Mesendoderm (in vitro differentiated cells): ENCODE results near the gene SRRM4.

Experiments used
- DNase-seq: peaks from one replicate; pipeline ENCODE4 v3.0.0; 2013
- H2AK5ac ChIP-seq: 2 replicates; pipeline ENCODE4 v1.6.1; 2013; ENCODE audit warnings: low read length, inconsistent platforms
- H2BK120ac ChIP-seq: 2 replicates; pipeline ENCODE4 v1.6.1; 2013; ENCODE audit warnings: low read depth, mild to moderate bottlenecking, low read length, moderate library complexity, mixed read lengths
- H2BK15ac ChIP-seq: replicated peaks from 2 replicates; pipeline ENCODE4 v1.6.1; 2013; ENCODE audit warnings: low read depth, mild to moderate bottlenecking, moderate library complexity
- H2BK5ac ChIP-seq: 2 replicates; pipeline ENCODE4 v1.6.1; 2013; ENCODE audit warnings: low read length, inconsistent platforms
- H3K18ac ChIP-seq: 2 replicates; pipeline ENCODE4 v1.6.1; 2013; ENCODE audit warnings: mild to moderate bottlenecking, low read length, mixed read lengths
- H3K23ac ChIP-seq: one replicate; pipeline ENCODE4 v1.6.1; 2013; ENCODE audit warnings: low read length
- H3K27ac ChIP-seq: 2 replicates; pipeline ENCODE4 v1.5.1; 2013; ENCODE audit warnings: low read depth, mild to moderate bottlenecking, inconsistent platforms, low read length, moderate library complexity
- H3K27me3 ChIP-seq: 2 replicates; pipeline ENCODE4 v1.6.1; 2013; ENCODE audit warnings: low read length, control low read depth, mild to moderate bottlenecking, inconsistent platforms; ENCODE audit not compliant: insufficient read depth, poor library complexity
- H3K36me3 ChIP-seq: 2 replicates; pipeline ENCODE4 v1.6.1; 2013; ENCODE audit warnings: low read length, inconsistent platforms; ENCODE audit not compliant: control insufficient read depth, insufficient read depth
- H3K4ac ChIP-seq: one replicate; pipeline ENCODE4 v1.6.1; 2013; ENCODE audit warnings: low read depth, mild to moderate bottlenecking, low read length, moderate library complexity
- H3K4me1 ChIP-seq: 2 replicates; pipeline ENCODE4 v1.6.1; 2013; ENCODE audit warnings: low read depth, low read length, inconsistent platforms; ENCODE audit not compliant: control insufficient read depth
- H3K4me2 ChIP-seq: 2 replicates; pipeline ENCODE4 v1.6.1; 2013; ENCODE audit warnings: low read length
- H3K4me3 ChIP-seq: 2 replicates; pipeline ENCODE4 v1.5.1; 2013; ENCODE audit warnings: mild to moderate bottlenecking, low read length
- H3K56ac ChIP-seq: one replicate; pipeline ENCODE4 v1.6.1; 2013; ENCODE audit warnings: low read length
- H3K79me1 ChIP-seq: 2 replicates; pipeline ENCODE4 v1.6.1; 2013; ENCODE audit warnings: low read length, inconsistent platforms
- H3K79me2 ChIP-seq: 2 replicates; pipeline ENCODE4 v1.6.1; 2013; ENCODE audit warnings: mild to moderate bottlenecking, low read length; ENCODE audit not compliant: control insufficient read depth, insufficient read depth
- H3K9ac ChIP-seq: 2 replicates; pipeline ENCODE4 v1.6.1; 2013; ENCODE audit warnings: low read length, inconsistent platforms
- H4K5ac ChIP-seq: one replicate; pipeline ENCODE4 v1.6.1; 2013; ENCODE audit warnings: low read length
- H4K8ac ChIP-seq: one replicate; pipeline ENCODE4 v1.6.1; 2013; ENCODE audit warnings: low read depth, mild to moderate bottlenecking, control low read depth, low read length, moderate library complexity
- WGBS: extraction: QIAGEN DNeasy Blood & Tissue Kit; methylation state at CpG from one replicate; pipeline ENCODE4 v1.1.7; 2013; ENCODE audit warnings: low lambda C conversion rate, missing lambda C conversion rate; ENCODE audit not compliant: insufficient coverage; ENCODE audit errors: extremely low coverage; 5-methylcytosine and 5-hydroxymethylcytosine counted together

Gene SRRM4

DNA sequence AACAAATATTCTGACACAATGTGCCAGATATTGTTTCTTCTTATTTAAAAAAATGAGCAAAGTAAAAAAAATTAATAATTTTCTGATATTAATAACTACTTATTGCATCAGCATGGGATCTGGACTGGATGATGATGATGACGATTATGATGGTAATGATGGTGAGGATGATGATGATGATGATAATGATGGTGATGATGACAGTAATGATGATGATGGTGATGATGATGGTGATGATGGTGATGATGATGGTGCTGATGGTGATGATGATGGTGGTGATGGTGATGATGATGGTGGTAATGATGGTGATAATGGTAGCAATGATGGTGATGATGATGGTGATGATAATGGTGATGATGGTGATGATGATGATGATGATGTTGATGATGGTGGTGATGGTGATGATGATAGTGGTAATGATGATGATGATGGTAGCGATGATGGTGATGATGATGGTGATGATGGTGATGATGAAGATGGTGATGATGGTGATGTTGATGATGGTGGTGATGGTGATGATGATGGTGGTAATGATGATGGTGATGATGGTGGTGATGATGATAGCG lies 94.0 kb downstream of the SRRM4 start:
- no peak overlapping the region for H3K4me2 ChIP-seq

DNA sequence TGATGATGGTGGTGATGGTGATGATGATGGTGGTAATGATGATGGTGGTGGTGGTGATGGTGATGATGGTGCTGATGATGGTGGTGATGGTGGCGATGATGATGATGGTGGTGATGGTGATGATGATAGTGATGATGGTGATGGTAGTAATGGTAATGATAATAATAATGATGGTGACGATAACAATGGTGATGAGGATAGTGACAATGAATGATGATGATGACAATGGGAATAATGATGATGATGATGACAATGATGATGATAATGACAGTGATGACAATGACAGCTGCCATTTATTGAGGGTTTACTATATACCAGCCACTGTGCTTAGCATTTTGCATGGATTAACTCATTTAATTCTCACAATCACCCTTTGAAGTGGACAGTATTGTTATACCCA lies 94.6 kb downstream of the SRRM4 start:
- Histone ChIP-seq H2BK5ac (no peak overlapping the region), H3K18ac (no peak overlapping the region), H3K4ac (no peak overlapping the region), H3K23ac (no peak overlapping the region), H3K27ac (no peak overlapping the region), H3K56ac (no peak overlapping the region), H3K4me3 (no peak overlapping the region), H3K9ac (no peak overlapping the region), H3K27me3 (no peaks in the 10 kb centered on the region), H2AK5ac (no peak overlapping the region), H4K8ac (no peak overlapping the region), H2BK15ac (no peak overlapping the region), H4K5ac (no peak overlapping the region), H3K4me1 (no peaks in the 10 kb centered on the region), H3K79me1 (no peaks in the 10 kb centered on the region), H3K79me2 (no peaks in the 10 kb centered on the region), H3K4me2 (no peak overlapping the region), H2BK120ac (no peak overlapping the region), H3K36me3 (no peaks in the 10 kb centered on the region)
- WGBS: no CpG with 5 or more reads among the region's 2 CpGs
- no peak for DNase-seq

More for the DNA sequence above, 94.0 kb downstream of the SRRM4 start:
- Histone ChIP-seq H3K4ac (no peak overlapping the region), H3K4me1 (no peaks in the 10 kb centered on the region), H3K36me3 (no peaks in the 10 kb centered on the region), H3K27ac (no peak overlapping the region), H2BK15ac (no peak overlapping the region), H2BK5ac (no peak overlapping the region), H2BK120ac (no peak overlapping the region), H3K79me2 (no peaks in the 10 kb centered on the region), H4K8ac (no peak overlapping the region), H3K56ac (no peak overlapping the region), H3K23ac (no peak overlapping the region), H3K18ac (no peak overlapping the region), H3K27me3 (no peaks in the 10 kb centered on the region), H3K4me3 (no peak overlapping the region), H3K9ac (no peak overlapping the region), H4K5ac (no peak overlapping the region), H2AK5ac (no peak overlapping the region), H3K79me1 (no peaks in the 10 kb centered on the region)
- no peak for DNase-seq
- WGBS: 100% methylated on average over 2 of the region's 3 CpGs

DNA sequence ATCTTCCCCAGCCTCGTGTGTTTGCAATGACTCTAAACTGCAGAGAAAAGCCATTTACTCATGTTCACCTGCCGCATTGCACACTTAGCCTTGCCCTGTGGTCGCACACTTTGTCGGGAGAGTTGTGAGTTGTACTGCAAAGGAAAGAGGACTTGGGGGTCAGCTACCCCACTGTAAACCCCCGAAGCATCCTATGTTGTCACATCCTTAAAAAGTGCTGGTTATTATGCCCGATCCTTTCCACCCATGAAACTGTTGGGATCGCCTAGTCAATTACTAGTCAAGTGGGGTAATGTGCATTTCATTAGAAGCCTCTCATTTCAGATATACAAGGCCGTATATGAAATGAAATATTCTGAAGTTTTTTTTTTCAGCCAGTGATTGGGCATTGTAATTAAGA lies 98.2 kb downstream of the SRRM4 start:
- no peak overlapping the region for H3K23ac ChIP-seq
- H4K8ac ChIP-seq: no peak overlapping the region

DNA sequence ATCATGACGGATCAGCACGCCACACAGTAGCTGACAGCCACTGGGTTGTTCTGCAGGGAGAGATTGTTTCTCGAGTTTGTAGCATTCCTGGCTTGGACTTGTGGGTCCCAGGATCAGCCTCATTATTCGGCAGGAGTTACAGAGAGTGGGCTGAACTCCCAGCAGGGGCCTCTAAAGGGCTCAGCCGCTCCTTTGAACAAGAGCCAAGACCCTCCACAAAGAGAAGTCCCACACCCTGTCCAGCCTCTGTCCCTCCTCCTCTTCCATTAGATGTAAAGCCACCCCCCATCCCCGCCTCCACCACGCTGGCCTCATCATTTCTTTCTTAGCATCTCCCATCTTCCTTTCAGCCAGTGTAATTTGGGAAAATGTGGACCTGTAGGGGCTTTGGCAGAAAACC lies 100.7 kb downstream of the SRRM4 start:
- no peak overlapping the region for H2BK5ac ChIP-seq
- H3K4me3 ChIP-seq: no peak overlapping the region
- no peak overlapping the region for H4K5ac ChIP-seq
- no peak overlapping the region for H2BK15ac ChIP-seq
- H3K4me2 ChIP-seq: no peak overlapping the region
- H4K8ac ChIP-seq: no peak overlapping the region
- no peak overlapping the region for H3K27ac ChIP-seq
- no peaks in the 10 kb centered on the region for H3K79me1 ChIP-seq
- no CpG with 5 or more reads among the region's 7 CpGs for WGBS
- H3K4me1 ChIP-seq: no peaks in the 10 kb centered on the region
- H3K27me3 ChIP-seq: no peaks in the 10 kb centered on the region
- no peaks in the 10 kb centered on the region for H3K36me3 ChIP-seq
- no peaks in the 10 kb centered on the region for H3K79me2 ChIP-seq
- no peak overlapping the region for H3K56ac ChIP-seq
- no peak overlapping the region for H2AK5ac ChIP-seq
- H3K4ac ChIP-seq: no peak overlapping the region
- no peak for DNase-seq
- no peak overlapping the region for H3K18ac ChIP-seq
- H3K9ac ChIP-seq: no peak overlapping the region
- no peak overlapping the region for H3K23ac ChIP-seq
- no peak overlapping the region for H2BK120ac ChIP-seq

More for the DNA sequence above, 98.2 kb downstream of the SRRM4 start:
- Histone ChIP-seq H2BK15ac (no peak overlapping the region), H2BK120ac (no peak overlapping the region), H3K4me2 (no peak overlapping the region), H3K36me3 (no peaks in the 10 kb centered on the region), H3K27ac (no peak overlapping the region), H3K9ac (no peak overlapping the region), H2BK5ac (no peak overlapping the region), H3K4me3 (no peak overlapping the region), H3K27me3 (no peaks in the 10 kb centered on the region), H3K56ac (no peak overlapping the region), H3K79me2 (no peaks in the 10 kb centered on the region), H3K18ac (no peak overlapping the region), H3K79me1 (no peaks in the 10 kb centered on the region), H2AK5ac (no peak overlapping the region), H3K4me1 (no peaks in the 10 kb centered on the region), H3K4ac (no peak overlapping the region), H4K5ac (no peak overlapping the region)
- DNase-seq: no peak
- no CpG with 5 or more reads among the region's 8 CpGs for WGBS

DNA sequence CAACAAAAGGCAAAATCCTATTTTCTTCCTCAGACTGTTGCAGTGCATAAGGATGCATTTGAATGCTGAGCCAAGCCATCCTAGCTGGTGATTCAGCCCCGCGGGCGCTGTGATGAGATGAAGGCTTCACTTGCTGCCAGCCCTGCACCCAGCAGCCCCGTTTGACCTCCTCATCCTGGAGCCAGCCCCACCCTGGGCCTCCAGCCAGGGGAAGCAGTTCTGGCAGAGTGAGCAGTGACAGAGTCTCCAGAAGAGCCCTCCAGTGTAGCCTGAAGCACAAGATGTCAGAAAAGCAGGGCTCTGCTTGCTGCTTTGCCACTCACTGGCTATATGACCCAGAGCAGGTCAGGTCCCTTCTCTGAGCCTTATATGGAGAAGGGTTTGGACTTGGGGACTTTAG lies 101.2 kb downstream of the SRRM4 start:
- H3K79me1 ChIP-seq: no peaks in the 10 kb centered on the region
- no peak overlapping the region for H3K23ac ChIP-seq
- H3K36me3 ChIP-seq: no peaks in the 10 kb centered on the region
- H3K4me2 ChIP-seq: no peak overlapping the region
- H3K27me3 ChIP-seq: no peaks in the 10 kb centered on the region
- H3K4me1 ChIP-seq: no peaks in the 10 kb centered on the region
- H3K56ac ChIP-seq: no peak overlapping the region
- H3K79me2 ChIP-seq: no peaks in the 10 kb centered on the region
- H2BK120ac ChIP-seq: no peak overlapping the region
- H4K8ac ChIP-seq: no peak overlapping the region
- no CpG with 5 or more reads among the region's 4 CpGs for WGBS
- H2BK5ac ChIP-seq: no peak overlapping the region
- H3K9ac ChIP-seq: no peak overlapping the region
- H2AK5ac ChIP-seq: no peak overlapping the region
- no peak overlapping the region for H3K18ac ChIP-seq
- H2BK15ac ChIP-seq: no peak overlapping the region
- H3K4ac ChIP-seq: no peak overlapping the region
- H3K4me3 ChIP-seq: no peak overlapping the region
- H3K27ac ChIP-seq: no peak overlapping the region
- no peak for DNase-seq
- no peak overlapping the region for H4K5ac ChIP-seq

DNA sequence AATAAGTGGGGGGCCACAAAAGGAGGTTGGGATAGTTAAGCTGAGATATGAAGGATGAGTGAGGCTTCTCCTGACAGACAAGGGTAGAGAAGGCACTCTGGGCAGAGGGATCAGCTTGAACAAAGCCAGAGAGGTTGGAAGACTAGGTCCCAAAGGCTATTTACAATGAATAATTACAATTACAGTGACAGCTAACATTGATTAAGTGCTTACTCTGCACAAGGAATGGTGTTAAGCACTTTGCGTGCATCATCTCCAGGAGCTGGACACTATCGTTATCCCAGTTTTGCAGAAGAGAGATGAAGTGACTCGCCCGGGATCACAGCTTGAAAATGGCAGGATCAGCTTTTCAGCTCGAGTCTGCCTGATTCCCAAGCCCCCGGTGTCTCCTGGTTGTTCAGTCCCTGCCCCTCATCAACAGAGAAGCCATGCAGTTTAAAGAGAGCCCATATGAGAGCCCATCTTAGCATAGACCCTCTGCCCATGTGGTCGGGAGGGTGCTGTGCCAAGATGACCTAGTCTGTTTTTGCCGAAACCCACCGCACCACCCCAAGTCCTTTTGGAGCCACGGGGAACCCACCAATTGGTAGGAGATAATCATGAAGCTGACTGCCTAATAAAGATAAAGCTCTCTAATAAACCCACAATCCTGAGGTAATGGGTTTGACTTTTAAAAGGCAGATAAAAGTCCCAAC lies 107.5 kb downstream of the SRRM4 start:
- Histone ChIP-seq H3K56ac (peak overlapping the region; percentile 19), H4K8ac (no peak overlapping the region), H3K79me2 (no peaks in the 10 kb centered on the region), H3K4me2 (no peak overlapping the region), H3K36me3 (no peaks in the 10 kb centered on the region), H3K4ac (no peak overlapping the region), H3K9ac (no peak overlapping the region), H2AK5ac (no peak overlapping the region), H2BK15ac (no peak overlapping the region), H4K5ac (no peak overlapping the region), H3K27me3 (no peaks in the 10 kb centered on the region), H3K27ac (peak overlapping the region; percentile 53), H3K18ac (no peak overlapping the region), H2BK5ac (peak overlapping the region; percentile 1), H3K4me1 (peaks cover 18% of the 10 kb centered on the region), H3K4me3 (no peak overlapping the region), H3K23ac (no peak overlapping the region), H3K79me1 (no peaks in the 10 kb centered on the region), H2BK120ac (no peak overlapping the region)
- DNase-seq: no peak
- no CpG with 5 or more reads among the region's 10 CpGs for WGBS
